Muscle of leg (tissue), 11 donors: ENCODE measurements around the gene CFAP52. TPM values are rescaled to one million over a fixed set of nuclear protein-coding genes. Genes with fewer than 3 reads are reported as not detected.

Experiments used
- DNase-seq: peaks from one replicate; pipeline ENCODE4 v3.0.0; 2013
- H3K27ac ChIP-seq: one replicate; pipeline ENCODE4 v1.5.1; 2013; ENCODE audit warnings: mild to moderate bottlenecking, low read length, control low read depth
- H3K27me3 ChIP-seq: one replicate; pipeline ENCODE4 v1.6.1; 2013; ENCODE audit warnings: low read length; ENCODE audit not compliant: control insufficient read depth, insufficient read depth
- H3K36me3 ChIP-seq: one replicate; pipeline ENCODE4 v1.6.1; 2013; ENCODE audit warnings: low read length; ENCODE audit not compliant: control insufficient read depth, insufficient read depth
- H3K4me1 ChIP-seq: one replicate; pipeline ENCODE4 v1.6.1; 2013; ENCODE audit warnings: low read length; ENCODE audit not compliant: control insufficient read depth, insufficient read depth
- H3K4me3 ChIP-seq: one replicate; pipeline ENCODE4 v1.5.1; 2013; ENCODE audit warnings: low read length, control low read depth
- H3K9me3 ChIP-seq: replicated peaks from 2 replicates; pipeline ENCODE4 v1.6.1; 2013; ENCODE audit warnings: low read depth, low read length; ENCODE audit not compliant: control insufficient read depth
- WGBS: methylation state at CpG from one replicate; pipeline ENCODE4 v1.1.5; 2013; ENCODE audit warnings: missing lambda C conversion rate; ENCODE audit not compliant: insufficient coverage; 5-methylcytosine and 5-hydroxymethylcytosine counted together
- polyA plus RNA-seq, 8 donors: library from polyadenylated mRNA; unstranded; fragments of 120-200 nt; gene quantifications; one replicate each; pipeline versions ENCODE4 v1.2.1 to v1.2.3, GENCODE V29; 2013; ENCODE audit warnings: inconsistent platforms in 1 of 8, low replicate concordance in 1 of 8; ENCODE audit not compliant: insufficient read length in 8 of 8, insufficient read depth in 1 of 8
- total RNA-seq: library from RNA; stranded (reverse); fragments of 120-200 nt; gene quantifications from one replicate; pipeline ENCODE4 v1.2.4, GENCODE V29; 2013

CFAP52 gene
- total and polyA plus RNA-seq, 9 donors: 0.10 to 1.4 (median 0.17) TPM; not detected in 2

DNA sequence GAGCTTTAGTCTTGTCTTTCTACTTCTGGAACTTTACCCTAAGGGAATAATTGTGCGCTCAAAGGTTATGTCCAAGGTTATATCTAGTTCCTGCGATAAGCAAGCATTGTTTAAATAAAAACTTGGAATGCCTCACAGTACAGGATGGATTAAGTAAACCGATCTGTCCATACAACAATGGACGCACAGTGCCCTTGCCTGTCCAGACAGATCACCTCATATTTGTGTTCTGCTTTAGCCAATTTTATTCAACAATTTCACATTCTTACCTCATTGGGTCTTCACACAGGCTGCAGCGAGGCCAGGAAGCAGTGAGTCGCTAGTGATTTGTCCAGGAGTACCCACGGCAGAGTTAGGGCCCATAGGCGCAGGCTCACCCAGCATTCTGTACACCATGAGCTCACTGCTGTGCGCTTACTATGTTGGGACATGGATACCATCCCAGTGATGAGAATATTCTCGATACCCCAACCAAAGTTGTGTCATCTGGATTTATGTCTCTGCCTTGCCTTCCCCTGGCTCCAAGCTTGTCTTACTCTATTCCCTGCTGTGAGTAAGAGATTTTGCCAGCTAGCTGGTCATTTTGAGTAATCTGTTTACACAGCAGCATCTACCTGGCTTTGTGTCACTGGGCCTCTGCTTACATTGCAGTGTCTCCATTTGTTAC is 108.6 kb downstream of the CFAP52 start:
- no peaks in the 10 kb centered on the region for H3K36me3 ChIP-seq
- H3K27me3 ChIP-seq: no peaks in the 10 kb centered on the region
- H3K4me3 ChIP-seq: no peak overlapping the region
- H3K4me1 ChIP-seq: no peaks in the 10 kb centered on the region
- no peak for DNase-seq
- WGBS: 81% methylated on average over 7 of the region's 10 CpGs
- peaks cover 6% of the 10 kb centered on the region for H3K9me3 ChIP-seq
- no peak overlapping the region for H3K27ac ChIP-seq

Other genes with a start within 250 kb of the CFAP52 start
- gene STX8, start 822 bp upstream of the CFAP52 start, total RNA-seq: 68.8 TPM
- gene STX8, start 822 bp upstream of the CFAP52 start, polyA plus RNA-seq: 10 to 100 TPM; 39.1 to 59.4 (median 44.8) TPM
- gene USP43, start 68.9 kb downstream of the CFAP52 start, total RNA-seq: 0.49 TPM
- gene USP43, start 68.9 kb downstream of the CFAP52 start, polyA plus RNA-seq: under 1 TPM; 0.28 to 0.94 (median 0.45) TPM
- 143 TPM for gene DHRS7C, start 214.9 kb downstream of the CFAP52 start, total RNA-seq
- 100 to 1,000 TPM in 1 of 8 donors, 10 to 100 TPM in 7; 42.4 to 106 (median 83.8) TPM for gene DHRS7C, start 214.9 kb downstream of the CFAP52 start, polyA plus RNA-seq
- gene GSG1L2, start 245.4 kb downstream of the CFAP52 start, total RNA-seq: not detected
- not detected for gene GSG1L2, start 245.4 kb downstream of the CFAP52 start, polyA plus RNA-seq
- not detected for gene GLP2R, start 249.3 kb downstream of the CFAP52 start, total RNA-seq
- under 1 TPM in 4 of 8 donors, not detected in 4; 0.03 to 0.79 (median 0.19) TPM for gene GLP2R, start 249.3 kb downstream of the CFAP52 start, polyA plus RNA-seq